SW 1271 (cell line): ENCODE data around the gene MLC1.

Source experiments
- DNase-seq, 2 experiments: peaks; one replicate each; lab custom pipeline; 2025; lab: John Stamatoyannopoulos, UW

MLC1 gene

GRCh38 chr22:50015451-50016307, 69.5 kb downstream of the MLC1 start:
- DNase-seq, result no peak

GRCh38 chr22:50014655-50015401, 70.4 kb downstream of the MLC1 start:
- DNase-seq, result no peak

- DNase-seq, result no peak
Measured at GRCh38 chr22:50014053-50014501, 71.1 kb downstream of the MLC1 start.

- DNase-seq, result no peak
Measured at GRCh38 chr22:50012211-50013181, 72.7 kb downstream of the MLC1 start, which contains the start of gene IL17REL. IL17REL (minus strand) TSS chr22:50012765; CDS start chr22:50012646, 119 bp downstream.

- DNase-seq, result no peak
Measured at GRCh38 chr22:50011447-50012210, 73.6 kb downstream of the MLC1 start.

GRCh38 chr22:50010676-50011446, 74.4 kb downstream of the MLC1 start:
- DNase-seq, result no peak

- no peak for DNase-seq
Measured at GRCh38 chr22:50009765-50010675, 75.2 kb downstream of the MLC1 start.
